HFF-Myc (cell line): ENCODE data around the gene DLX5.

Experiments used
- DNase-seq: peaks from one replicate; pipeline ENCODE4 v3.0.0-alpha.2; 2011; ENCODE audit warnings: low read depth; ENCODE audit errors: extremely low read depth
- H3K4me3 ChIP-seq: replicated peaks from 2 replicates; pipeline ENCODE4 v1.5.1; 2011; ENCODE audit warnings: low read depth, mild to moderate bottlenecking, control low read depth, low read length
- CTCF ChIP-seq: IDR thresholded peaks from 2 replicates; pipeline ENCODE4 v1.5.1; 2012; ENCODE audit warnings: mild to moderate bottlenecking, low read depth, low read length, control low read depth; ENCODE audit errors: missing control alignments

Gene DLX5

GRCh38 chr7:96998333-96998732 lies 26.3 kb downstream of the DLX5 start:
- DNase-seq, result no peak
- TF ChIP-seq CTCF, result no peak
- H3K4me3 ChIP-seq, result no peak overlapping the region

- DNase-seq, result no peak
- H3K4me3 ChIP-seq, result no peak overlapping the region
- no peak for TF ChIP-seq CTCF
Measured at GRCh38 chr7:96997512-96998032, 27.1 kb downstream of the DLX5 start.

- no peak overlapping the region for H3K4me3 ChIP-seq
- DNase-seq, result no peak
- no peak for TF ChIP-seq CTCF
Measured at GRCh38 chr7:96996958-96997511, 27.6 kb downstream of the DLX5 start.

- DNase-seq, result no peak
- TF ChIP-seq CTCF, result no peak
- H3K4me3 ChIP-seq, result no peak overlapping the region
Measured at GRCh38 chr7:96996111-96996957, 28.3 kb downstream of the DLX5 start.

- no peak overlapping the region for H3K4me3 ChIP-seq
- TF ChIP-seq CTCF, result no peak
- no peak for DNase-seq
Measured at GRCh38 chr7:96995406-96996110, 29.1 kb downstream of the DLX5 start.

GRCh38 chr7:96993980-96994379 lies 30.7 kb downstream of the DLX5 start:
- no peak for DNase-seq
- no peak overlapping the region for H3K4me3 ChIP-seq
- TF ChIP-seq CTCF, result no peak
